Small intestine (tissue), 7 donors: ENCODE measurements around the gene CGB5. TPM values are rescaled to one million over a fixed set of nuclear protein-coding genes. Genes with fewer than 3 reads are reported as not detected.

Experiments
- DNase-seq, 2 donors: peaks; one replicate each; pipeline versions ENCODE4 v3.0.0 to v3.0.0-alpha.2; 2013
- FAIRE-seq: peaks from 2 replicates; lab custom pipeline; 2012; peaks lifted over from hg19 to GRCh38; lab: Jason Lieb, UNC
- H3K27ac ChIP-seq, 3 donors: one replicate each; pipeline ENCODE4 v1.5.1; 2013; ENCODE audit warnings: low read length in 2 of 3, mild to moderate bottlenecking in 2 of 3, control low read depth in 1 of 3, inconsistent platforms in 1 of 3, low read depth in 1 of 3, moderate library complexity in 1 of 3
- H3K27me3 ChIP-seq, 3 donors: one replicate each; pipeline ENCODE4 v1.6.1; 2013; ENCODE audit warnings: low read length in 3 of 3, inconsistent platforms in 1 of 3; ENCODE audit not compliant: control insufficient read depth in 3 of 3, insufficient read depth in 3 of 3
- H3K36me3 ChIP-seq, 3 donors: one replicate each; pipeline ENCODE4 v1.6.1; 2013; ENCODE audit warnings: low read length in 3 of 3, inconsistent platforms in 1 of 3, low read depth in 1 of 3, mild to moderate bottlenecking in 1 of 3, moderate library complexity in 1 of 3; ENCODE audit not compliant: control insufficient read depth in 3 of 3, insufficient read depth in 2 of 3
- H3K4me1 ChIP-seq, 3 donors: one replicate each; pipeline ENCODE4 v1.6.1; 2013; ENCODE audit warnings: low read length in 2 of 3, inconsistent platforms in 1 of 3, low read depth in 1 of 3, mild to moderate bottlenecking in 1 of 3, moderate library complexity in 1 of 3; ENCODE audit not compliant: control insufficient read depth in 3 of 3, insufficient read depth in 2 of 3
- H3K4me3 ChIP-seq, 3 donors: one replicate each; pipeline ENCODE4 v1.5.1; 2013; ENCODE audit warnings: low read length in 3 of 3, control low read depth in 1 of 3, inconsistent platforms in 1 of 3, low read depth in 1 of 3, mild to moderate bottlenecking in 1 of 3, moderate library complexity in 1 of 3
- H3K9me3 ChIP-seq, 2 donors: one replicate each; pipeline ENCODE4 v1.6.1; 2013; ENCODE audit warnings: low read depth in 1 of 2, low read length in 1 of 2; ENCODE audit not compliant: control insufficient read depth in 2 of 2, insufficient read depth in 1 of 2
- WGBS, 3 donors: extraction: QIAGEN DNeasy Blood & Tissue Kit; methylation state at CpG; one replicate each; pipeline ENCODE4 v1.1.7; 2013; 5-methylcytosine and 5-hydroxymethylcytosine counted together
- polyA plus RNA-seq, 4 donors: library from polyadenylated mRNA; stranded (reverse) in 3 of 4; unstranded in 1 of 4; fragments of 200-250 nt in 3 of 4; fragments of 120-200 nt in 1 of 4; gene quantifications; one replicate each; pipeline versions ENCODE4 v1.2.1 to v1.2.3, GENCODE V29; 2013
- donor health status: healthy with polysubstance abuse.
- donor health status: control.
- donor health status: control.
- donor health status: Bipolar disorder and iron deficiency.
- donor health status: healthy.

CGB5 gene
- polyA plus RNA-seq, 4 donors: 0.09 TPM; not detected in 3

- no peak for FAIRE-seq
- peaks cover 0 to 17% (median 2%) of the 10 kb centered on the region in 3 donors for H3K4me1 ChIP-seq
- H3K9me3 ChIP-seq: peaks cover 0 to 2% of the 10 kb centered on the region in 2 donors
- WGBS, 3 donors: 3 to 7% (median 3%) methylated on average over 34 to 38 of the region's 38 CpGs
- peaks cover 0 to 70% (median 10%) of the 10 kb centered on the region in 3 donors for H3K27me3 ChIP-seq
- peak; percentile 68 to 74 for DNase-seq
- no peaks in the 10 kb centered on the region for H3K36me3 ChIP-seq
- peak within 1 kb of the TSS; percentile 3 to 62 (median 40) for H3K4me3 ChIP-seq
- no peak within 1 kb of the TSS for H3K27ac ChIP-seq
Observed at GRCh38 chr19:49057636-49058234, 14.1 kb downstream of the CGB5 start, which contains the start of gene CGB7. TSS of gene CGB7 (minus strand) at chr19:49057749. CDS start at chr19:49055375, 2,374 bp downstream.

DNA sequence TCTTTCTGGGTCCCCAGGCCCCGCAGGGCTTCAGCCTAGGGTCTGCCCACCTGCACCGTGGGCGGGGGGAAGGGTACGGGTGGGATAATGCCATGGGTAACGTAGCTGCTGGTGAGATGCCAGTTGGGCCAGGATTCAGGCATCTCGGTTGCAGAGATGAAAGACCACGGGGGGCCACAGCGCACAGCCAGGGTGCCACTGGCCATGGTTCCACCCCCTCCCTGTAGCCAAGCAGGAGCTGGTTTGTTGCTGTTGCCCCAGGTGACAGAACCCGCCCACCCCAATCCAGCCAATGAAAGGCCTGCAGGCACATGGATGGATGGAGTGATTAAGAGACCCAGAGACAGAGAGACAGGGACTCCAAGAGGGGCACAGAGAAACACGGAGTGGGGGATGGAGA is 14.9 kb downstream of the CGB5 start:
- Histone ChIP-seq H3K36me3 (no peaks in the 10 kb centered on the region), H3K27me3 (peaks cover 0 to 74% (median 10%) of the 10 kb centered on the region in 3 donors), H3K4me3 (no peak overlapping the region), H3K4me1 (peaks cover 0 to 17% (median 2%) of the 10 kb centered on the region in 3 donors), H3K9me3 (peaks cover 0 to 2% of the 10 kb centered on the region in 2 donors), H3K27ac (no peak overlapping the region)
- FAIRE-seq (no peak), DNase-seq (no peak)
- 32 to 45% (median 41%) methylated on average over 10 of the region's 10 CpGs for WGBS, 3 donors

- H3K4me3 ChIP-seq: no peak overlapping the region
- H3K4me1 ChIP-seq: peaks cover 0 to 17% (median 2%) of the 10 kb centered on the region in 3 donors
- no peak overlapping the region for H3K27ac ChIP-seq
- H3K27me3 ChIP-seq: peaks cover 0 to 79% (median 10%) of the 10 kb centered on the region in 3 donors
- DNase-seq (no peak), FAIRE-seq (no peak)
- H3K36me3 ChIP-seq: no peaks in the 10 kb centered on the region
- WGBS, 3 donors: 54 to 68% (median 62%) methylated on average over 9 of the region's 9 CpGs
- peaks cover 0 to 2% of the 10 kb centered on the region in 2 donors for H3K9me3 ChIP-seq
Observed at GRCh38 chr19:49059053-49059452, 15.4 kb downstream of the CGB5 start.

DNA sequence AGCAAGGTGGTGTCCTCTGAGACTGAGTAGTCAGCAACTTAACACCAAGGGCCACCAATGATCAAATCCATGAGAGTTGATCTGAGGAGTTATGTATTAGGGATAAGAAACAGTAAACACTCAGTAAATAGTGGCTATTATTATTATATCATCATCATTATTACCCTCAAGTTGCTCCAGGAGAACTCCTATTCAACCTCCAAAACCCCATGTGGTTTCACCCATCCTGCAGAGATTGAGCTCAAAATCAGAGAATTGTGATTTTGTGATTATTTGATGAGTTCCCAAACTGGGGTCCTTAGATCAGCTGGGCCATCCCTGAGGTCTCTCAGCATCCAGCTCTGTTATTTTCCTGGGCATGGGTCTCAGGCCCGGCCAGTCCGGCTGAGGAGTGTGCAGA is 17.4 kb downstream of the CGB5 start:
- peaks cover 0 to 2% of the 10 kb centered on the region in 2 donors for H3K9me3 ChIP-seq
- 92 to 96% (median 94%) methylated on average over 2 of the region's 2 CpGs for WGBS, 3 donors
- H3K27ac ChIP-seq: no peak overlapping the region
- no peaks in the 10 kb centered on the region for H3K36me3 ChIP-seq
- DNase-seq (no peak), FAIRE-seq (no peak)
- no peak overlapping the region for H3K4me3 ChIP-seq
- peaks cover 0 to 87% (median 15%) of the 10 kb centered on the region in 3 donors for H3K27me3 ChIP-seq
- H3K4me1 ChIP-seq: peaks cover 0 to 17% (median 2%) of the 10 kb centered on the region in 3 donors

DNA sequence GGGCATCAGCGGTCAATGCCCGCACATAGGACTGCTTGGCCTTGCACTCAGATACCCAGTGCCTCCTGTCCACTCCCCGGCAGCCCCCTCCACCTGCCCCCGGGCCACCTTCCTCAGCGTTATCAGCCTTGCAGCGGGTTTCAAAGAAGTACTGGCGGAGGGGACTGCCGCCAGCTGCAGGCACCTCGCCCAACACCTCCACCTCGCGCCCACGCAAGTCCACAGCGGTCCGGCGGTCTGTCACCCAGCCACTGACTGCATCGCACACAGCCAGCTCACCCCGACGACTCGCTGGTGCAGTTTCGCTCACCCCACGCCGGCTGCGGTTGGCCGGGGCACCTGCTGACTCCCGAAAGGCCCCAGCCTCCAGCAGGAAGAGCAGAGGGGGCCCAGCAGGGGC is 17.8 kb downstream of the CGB5 start:
- WGBS, 3 donors: 49 to 62% (median 58%) methylated on average over 19 to 25 of the region's 25 CpGs
- peaks cover 0 to 15% (median 2%) of the 10 kb centered on the region in 3 donors for H3K4me1 ChIP-seq
- no peak for FAIRE-seq
- no peak overlapping the region for H3K27ac ChIP-seq
- H3K9me3 ChIP-seq: peaks cover 0 to 2% of the 10 kb centered on the region in 2 donors
- no peak for DNase-seq
- H3K36me3 ChIP-seq: no peaks in the 10 kb centered on the region
- H3K27me3 ChIP-seq: peaks cover 0 to 87% (median 18%) of the 10 kb centered on the region in 3 donors
- H3K4me3 ChIP-seq: no peak overlapping the region

- FAIRE-seq: no peak
- Histone ChIP-seq H3K27me3 (peaks cover 0 to 76% (median 18%) of the 10 kb centered on the region in 3 donors), H3K4me3 (no peak overlapping the region), H3K27ac (no peak overlapping the region), H3K9me3 (no peaks in the 10 kb centered on the region), H3K36me3 (no peaks in the 10 kb centered on the region), H3K4me1 (no peaks in the 10 kb centered on the region)
- whole genome bisulfite sequencing, 3 donors: 40 to 51% (median 51%) methylated on average over 7 to 10 of the region's 10 CpGs
- DNase-seq: no peak
Observed at GRCh38 chr19:49064029-49064629, 20.5 kb downstream of the CGB5 start.

- 3 to 7% (median 4%) methylated on average over 33 to 53 of the region's 53 CpGs for WGBS, 3 donors
- FAIRE-seq (no peak), DNase-seq (peak in 1 of 2 donors; percentile 27)
- Histone ChIP-seq H3K27me3 (peaks cover 0 to 76% (median 18%) of the 10 kb centered on the region in 3 donors), H3K36me3 (no peaks in the 10 kb centered on the region), H3K4me1 (no peaks in the 10 kb centered on the region), H3K9me3 (no peaks in the 10 kb centered on the region), H3K4me3 (peak within 1 kb of the TSS in 2 of 3 donors; percentile 7 to 17), H3K27ac (no peak within 1 kb of the TSS)
Observed at GRCh38 chr19:49064768-49065611, 21.3 kb downstream of the CGB5 start, which contains the start of gene NTF4. TSS of gene NTF4 (minus strand) at chr19:49064818. CDS start at chr19:49061997, 2,821 bp downstream.
